Sigmoid colon (tissue), 3 donors: ENCODE data around the gene SLC25A13.

Experiments used
- CTCF ChIP-seq, 4 experiments: fragments of 450-650 bp in 3 of 4; fragments of 200-600 bp in 1 of 4; IDR thresholded peaks; one replicate each; pipeline ENCODE4 v1.5.1; 2016 to 2019; ENCODE audit warnings: antibody characterized with exemption in 4 of 4, mild to moderate bottlenecking in 3 of 4, moderate library complexity in 2 of 4
- POLR2A ChIP-seq, 2 donors: fragments of 450-650 bp; IDR thresholded peaks; one replicate each; pipeline ENCODE4 v1.6.1; 2016; ENCODE audit warnings: antibody characterized with exemption in 2 of 2, mild to moderate bottlenecking in 2 of 2, moderate library complexity in 2 of 2

GRCh38 chr7:96346293-96346953, 24.5 kb upstream of the SLC25A13 start:
- TF ChIP-seq POLR2A (IDR thresholded peaks at IDR 0.05), result no peak
- TF ChIP-seq CTCF (IDR thresholded peaks at IDR 0.05), result no peak
